Keratinocyte (primary cell): ENCODE measurements around the gene PRG2.

Experiments used
- EZH2 ChIP-seq: IDR thresholded peaks from one replicate; pipeline ENCODE4 v1.6.1; 2012; ENCODE audit warnings: inconsistent platforms, mild to moderate bottlenecking, low read length, moderate library complexity
- TF ChIP-seq, protein P1 (sequence below), 3 experiments: IDR thresholded peaks in 1 of 3; conservative IDR thresholded peaks in 1 of 3; optimal IDR thresholded peaks in 1 of 3; 2 replicates in 2 of 3; 3 replicates in 1 of 3; pipeline versions ENCODE3 to v1.5.1; 2011; ENCODE audit warnings: low read length in 3 of 3, mild to moderate bottlenecking in 3 of 3, moderate library complexity in 2 of 3, control low read depth in 1 of 3, inconsistent platforms in 1 of 3; ENCODE audit not compliant: insufficient read depth in 2 of 3; ENCODE audit errors: extremely low read depth in 1 of 3

DNA sequence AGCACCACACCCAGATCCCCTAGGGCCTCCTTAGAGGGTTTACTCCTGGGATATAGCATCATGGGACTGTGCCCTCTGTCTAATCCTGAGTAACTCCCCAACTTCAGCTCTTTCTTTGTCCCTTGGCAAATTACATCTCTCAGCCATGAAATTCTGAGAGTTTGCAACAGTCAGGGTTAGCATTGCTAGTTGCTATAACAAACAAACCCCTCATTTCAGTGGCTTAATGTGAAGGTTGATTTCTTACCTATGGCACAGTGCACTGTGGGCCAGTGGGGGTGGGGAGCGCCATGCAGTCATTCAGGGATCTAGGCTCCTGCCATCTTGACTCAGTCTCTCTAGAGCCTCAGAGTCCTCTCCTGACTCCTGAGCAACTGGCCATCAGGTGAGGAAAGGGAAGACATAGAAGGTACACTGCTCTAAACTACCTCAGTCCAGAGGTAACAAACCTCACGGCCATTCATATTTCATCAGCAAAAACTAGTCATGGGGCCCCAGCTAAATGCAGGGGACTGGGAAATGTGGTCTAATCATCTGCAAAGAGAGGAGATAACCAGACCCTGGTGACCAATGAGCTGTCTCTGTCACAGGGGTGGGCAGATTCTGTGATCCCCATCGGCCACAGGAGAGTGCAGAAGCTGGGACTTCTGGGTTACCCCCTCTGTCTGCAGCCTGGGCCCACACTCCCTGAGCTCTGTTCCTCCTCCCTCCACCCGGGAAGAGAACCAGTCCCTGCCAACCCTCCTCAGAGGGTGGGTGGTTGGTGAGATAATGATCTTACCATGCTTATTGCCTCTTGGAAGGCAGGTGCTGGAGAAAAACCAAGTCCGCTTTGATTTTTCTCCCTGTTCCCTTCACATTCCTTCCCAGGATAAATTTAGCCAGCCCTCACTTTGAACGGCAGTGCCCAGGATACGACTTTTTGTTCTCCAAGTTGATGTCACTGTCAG is 27.0 kb downstream of the PRG2 start:
- TF ChIP-seq, protein P1, sequence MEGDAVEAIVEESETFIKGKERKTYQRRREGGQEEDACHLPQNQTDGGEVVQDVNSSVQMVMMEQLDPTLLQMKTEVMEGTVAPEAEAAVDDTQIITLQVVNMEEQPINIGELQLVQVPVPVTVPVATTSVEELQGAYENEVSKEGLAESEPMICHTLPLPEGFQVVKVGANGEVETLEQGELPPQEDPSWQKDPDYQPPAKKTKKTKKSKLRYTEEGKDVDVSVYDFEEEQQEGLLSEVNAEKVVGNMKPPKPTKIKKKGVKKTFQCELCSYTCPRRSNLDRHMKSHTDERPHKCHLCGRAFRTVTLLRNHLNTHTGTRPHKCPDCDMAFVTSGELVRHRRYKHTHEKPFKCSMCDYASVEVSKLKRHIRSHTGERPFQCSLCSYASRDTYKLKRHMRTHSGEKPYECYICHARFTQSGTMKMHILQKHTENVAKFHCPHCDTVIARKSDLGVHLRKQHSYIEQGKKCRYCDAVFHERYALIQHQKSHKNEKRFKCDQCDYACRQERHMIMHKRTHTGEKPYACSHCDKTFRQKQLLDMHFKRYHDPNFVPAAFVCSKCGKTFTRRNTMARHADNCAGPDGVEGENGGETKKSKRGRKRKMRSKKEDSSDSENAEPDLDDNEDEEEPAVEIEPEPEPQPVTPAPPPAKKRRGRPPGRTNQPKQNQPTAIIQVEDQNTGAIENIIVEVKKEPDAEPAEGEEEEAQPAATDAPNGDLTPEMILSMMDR (optimal IDR thresholded peaks at IDR 0.05 in 1 of 3, IDR thresholded peaks at IDR 0.05 in 1 of 3, conservative IDR thresholded peaks at IDR 0.05 in 1 of 3; ENCODE audit: extremely low read depth in 1 of 3, insufficient read depth in 2 of 3, low read length in 3 of 3): no peak
- TF ChIP-seq EZH2: no peak
